ENCODE data around the gene INSRR.

INSRR gene

GRCh38 chr1:156869455-156869854 is 10.5 kb upstream of the INSRR start:
- H4K20me1 ChIP-seq (ENCODE audit: low read depth, low read length): no peaks in the 10 kb centered on the region
- H3K9me2 ChIP-seq (replicated peaks; ENCODE audit: insufficient read depth, low read length): no peaks in the 10 kb centered on the region
- TF ChIP-seq CTCF (IDR thresholded peaks at IDR 0.05; ENCODE audit: insufficient read depth, low read length, poor library complexity, severe bottlenecking): no peak
- TF ChIP-seq EZH2phosphoT487 (conservative IDR thresholded peaks at IDR 0.05; ENCODE audit: low read length): no peak
- no peaks in the 10 kb centered on the region for H3F3A ChIP-seq (ENCODE audit: insufficient read depth)
- H3K9me3 ChIP-seq (ENCODE audit: insufficient read depth, low read length): no peaks in the 10 kb centered on the region
- H3K36me3 ChIP-seq (ENCODE audit: low read length): no peaks in the 10 kb centered on the region
- H3K79me2 ChIP-seq (ENCODE audit: insufficient read depth, low read length): no peaks in the 10 kb centered on the region
- H3K27me3 ChIP-seq (ENCODE audit: low read length): no peaks in the 10 kb centered on the region
- no peak overlapping the region for H3K4me2 ChIP-seq (ENCODE audit: low read depth, low read length, poor library complexity, severe bottlenecking)
- H3K9ac ChIP-seq (ENCODE audit: low read length): no peak overlapping the region
- no peak overlapping the region for H2AFZ ChIP-seq (ENCODE audit: low read depth, low read length, severe bottlenecking)
- H3K27ac ChIP-seq (ENCODE audit: low read depth, low read length): no peak overlapping the region
- no peak overlapping the region for H3K4me3 ChIP-seq (ENCODE audit: insufficient read depth, low read length, poor library complexity, severe bottlenecking)

DNA sequence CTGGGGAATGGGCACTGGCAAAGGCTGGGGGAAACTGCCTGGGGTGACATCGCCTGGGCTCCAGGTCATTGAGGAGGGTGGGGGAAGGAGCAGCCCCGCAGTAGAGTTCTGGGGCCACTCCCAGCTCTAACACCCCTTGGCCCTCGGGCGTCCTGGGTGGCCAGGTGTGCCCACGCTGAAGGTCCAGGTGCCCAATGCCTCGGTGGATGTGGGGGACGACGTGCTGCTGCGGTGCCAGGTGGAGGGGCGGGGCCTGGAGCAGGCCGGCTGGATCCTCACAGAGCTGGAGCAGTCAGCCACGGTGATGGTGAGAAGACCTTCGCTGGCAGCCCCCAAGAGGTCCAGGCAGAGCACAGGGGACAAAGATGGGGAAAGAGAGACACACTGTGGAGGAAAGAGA is 9.4 kb upstream of the INSRR start:
- H4K20me1 ChIP-seq (ENCODE audit: low read depth, low read length): no peaks in the 10 kb centered on the region
- no peaks in the 10 kb centered on the region for H3K9me3 ChIP-seq (ENCODE audit: insufficient read depth, low read length)
- no peak for TF ChIP-seq EZH2phosphoT487 (conservative IDR thresholded peaks at IDR 0.05; ENCODE audit: low read length)
- TF ChIP-seq CTCF (IDR thresholded peaks at IDR 0.05; ENCODE audit: insufficient read depth, low read length, poor library complexity, severe bottlenecking): no peak
- no peak overlapping the region for H3K4me2 ChIP-seq (ENCODE audit: low read depth, low read length, poor library complexity, severe bottlenecking)
- no peak overlapping the region for H2AFZ ChIP-seq (ENCODE audit: low read depth, low read length, severe bottlenecking)
- H3K36me3 ChIP-seq (ENCODE audit: low read length): no peaks in the 10 kb centered on the region
- no peak overlapping the region for H3K9ac ChIP-seq (ENCODE audit: low read length)
- H3K79me2 ChIP-seq (ENCODE audit: insufficient read depth, low read length): no peaks in the 10 kb centered on the region
- no peaks in the 10 kb centered on the region for H3K27me3 ChIP-seq (ENCODE audit: low read length)
- no peaks in the 10 kb centered on the region for H3K9me2 ChIP-seq (replicated peaks; ENCODE audit: insufficient read depth, low read length)
- no peak overlapping the region for H3K4me3 ChIP-seq (ENCODE audit: insufficient read depth, low read length, poor library complexity, severe bottlenecking)
- no peaks in the 10 kb centered on the region for H3F3A ChIP-seq (ENCODE audit: insufficient read depth)
- no peak overlapping the region for H3K27ac ChIP-seq (ENCODE audit: low read depth, low read length)

DNA sequence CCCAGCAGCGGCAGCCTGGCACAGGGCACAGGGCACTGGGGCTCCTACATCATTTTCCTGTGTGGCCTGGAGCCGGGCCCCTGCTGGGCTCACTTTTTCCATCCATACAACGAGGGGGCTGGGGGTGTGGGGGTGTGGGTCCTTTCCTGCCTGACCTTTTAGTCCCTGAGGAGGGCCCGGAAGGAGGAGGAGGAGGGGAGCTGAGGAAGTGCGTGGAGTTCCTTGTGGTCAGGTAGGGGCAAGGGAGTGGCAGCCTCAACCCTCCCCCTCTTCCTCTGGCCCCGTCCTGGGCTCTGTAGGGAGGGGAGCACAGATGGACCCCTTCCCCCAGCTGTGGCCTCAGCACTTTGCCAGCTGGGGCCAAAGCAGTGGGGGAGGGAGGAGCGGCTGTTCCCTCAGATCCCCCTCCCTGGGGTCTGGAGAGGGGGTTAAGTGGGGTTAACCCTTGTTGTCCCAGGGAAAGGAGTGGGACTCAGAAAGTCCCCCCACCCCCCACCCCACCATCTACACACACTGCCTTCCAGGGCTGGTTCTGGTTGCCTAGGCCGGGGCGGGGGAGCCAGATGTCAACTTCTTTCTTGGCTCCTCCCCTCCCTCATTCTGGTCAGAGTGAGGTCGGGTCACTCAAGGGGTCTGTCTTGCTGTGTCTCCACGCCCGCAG is 7.5 kb upstream of the INSRR start:
- Histone ChIP-seq H3K27me3 (ENCODE audit: low read length) (no peaks in the 10 kb centered on the region), H3K36me3 (ENCODE audit: low read length) (no peaks in the 10 kb centered on the region), H3F3A (ENCODE audit: insufficient read depth) (no peaks in the 10 kb centered on the region), H4K20me1 (ENCODE audit: low read depth, low read length) (no peaks in the 10 kb centered on the region), H3K27ac (ENCODE audit: low read depth, low read length) (no peak overlapping the region), H3K9me3 (ENCODE audit: insufficient read depth, low read length) (no peaks in the 10 kb centered on the region), H3K9me2 (replicated peaks; ENCODE audit: insufficient read depth, low read length) (no peaks in the 10 kb centered on the region), H3K4me3 (ENCODE audit: insufficient read depth, low read length, poor library complexity, severe bottlenecking) (no peak overlapping the region), H3K79me2 (ENCODE audit: insufficient read depth, low read length) (no peaks in the 10 kb centered on the region), H3K9ac (ENCODE audit: low read length) (no peak overlapping the region), H3K4me2 (ENCODE audit: low read depth, low read length, poor library complexity, severe bottlenecking) (no peak overlapping the region), H2AFZ (ENCODE audit: low read depth, low read length, severe bottlenecking) (no peak overlapping the region)
- TF ChIP-seq CTCF (IDR thresholded peaks at IDR 0.05; ENCODE audit: insufficient read depth, low read length, poor library complexity, severe bottlenecking): no peak
- no peak for TF ChIP-seq EZH2phosphoT487 (conservative IDR thresholded peaks at IDR 0.05; ENCODE audit: low read length)
